Measurements from ENCODE around the gene THEM4.
A peak's percentile ranks its signal among the peaks of the same experiment; 100 is the strongest.

THEM4 gene

GRCh38 chr1:151835596-151835995, 73.7 kb downstream of the THEM4 start:
- no peak overlapping the region for H3K27ac ChIP-seq (ENCODE audit: low read depth, low read length)
- H3K56ac ChIP-seq (ENCODE audit: low read length), result no peak overlapping the region
- no peaks in the 10 kb centered on the region for H3K36me3 ChIP-seq (ENCODE audit: control insufficient read depth, insufficient read depth, low read length)
- H3K4me2 ChIP-seq (ENCODE audit: low read length), result no peak overlapping the region
- H3K4ac ChIP-seq (ENCODE audit: low read depth, low read length), result no peak overlapping the region
- no peaks in the 10 kb centered on the region for H3K79me2 ChIP-seq (ENCODE audit: control insufficient read depth, insufficient read depth, low read length)
- no peaks in the 10 kb centered on the region for H3K27me3 ChIP-seq (ENCODE audit: insufficient read depth, low read length, poor library complexity)
- H4K8ac ChIP-seq (ENCODE audit: low read depth, low read length), result no peak overlapping the region
- no peak overlapping the region for H2AK5ac ChIP-seq (ENCODE audit: low read length)
- H3K4me3 ChIP-seq (ENCODE audit: low read length), result no peak overlapping the region
- H3K23ac ChIP-seq (ENCODE audit: low read length), result no peak overlapping the region
- H3K4me1 ChIP-seq (ENCODE audit: control insufficient read depth, low read depth, low read length), result peaks cover 3% of the 10 kb centered on the region
- H2BK15ac ChIP-seq (replicated peaks; ENCODE audit: low read depth), result no peak overlapping the region
- no peak overlapping the region for H4K5ac ChIP-seq (ENCODE audit: low read length)
- no peak overlapping the region for H2BK5ac ChIP-seq (ENCODE audit: low read length)
- H3K79me1 ChIP-seq (ENCODE audit: low read length), result no peaks in the 10 kb centered on the region
- no peak overlapping the region for H3K9ac ChIP-seq (ENCODE audit: low read length)
- no peak for DNase-seq
- no CpG with 5 or more reads among the region's 7 CpGs for WGBS (ENCODE audit: extremely low coverage, insufficient coverage, low lambda C conversion rate)
- no peak overlapping the region for H3K18ac ChIP-seq (ENCODE audit: low read length)
- no peak overlapping the region for H2BK120ac ChIP-seq (ENCODE audit: low read depth, low read length)

- peaks cover 15% of the 10 kb centered on the region for H3K4me1 ChIP-seq (ENCODE audit: control insufficient read depth, low read depth, low read length)
- H3K27me3 ChIP-seq (ENCODE audit: insufficient read depth, low read length, poor library complexity), result no peaks in the 10 kb centered on the region
- no peak overlapping the region for H2BK120ac ChIP-seq (ENCODE audit: low read depth, low read length)
- H2AK5ac ChIP-seq (ENCODE audit: low read length), result no peak overlapping the region
- H2BK5ac ChIP-seq (ENCODE audit: low read length), result no peak overlapping the region
- no peak overlapping the region for H3K23ac ChIP-seq (ENCODE audit: low read length)
- H4K5ac ChIP-seq (ENCODE audit: low read length), result no peak overlapping the region
- no CpG with 5 or more reads among the region's 3 CpGs for WGBS (ENCODE audit: extremely low coverage, insufficient coverage, low lambda C conversion rate)
- no peak overlapping the region for H3K4me3 ChIP-seq (ENCODE audit: low read length)
- no peak overlapping the region for H3K27ac ChIP-seq (ENCODE audit: low read depth, low read length)
- H3K9ac ChIP-seq (ENCODE audit: low read length), result no peak overlapping the region
- no peaks in the 10 kb centered on the region for H3K36me3 ChIP-seq (ENCODE audit: control insufficient read depth, insufficient read depth, low read length)
- no peak overlapping the region for H3K4ac ChIP-seq (ENCODE audit: low read depth, low read length)
- no peak overlapping the region for H4K8ac ChIP-seq (ENCODE audit: low read depth, low read length)
- no peaks in the 10 kb centered on the region for H3K79me2 ChIP-seq (ENCODE audit: control insufficient read depth, insufficient read depth, low read length)
- H3K79me1 ChIP-seq (ENCODE audit: low read length), result no peaks in the 10 kb centered on the region
- no peak overlapping the region for H3K4me2 ChIP-seq (ENCODE audit: low read length)
- H3K18ac ChIP-seq (ENCODE audit: low read length), result no peak overlapping the region
- no peak for DNase-seq
- no peak overlapping the region for H2BK15ac ChIP-seq (replicated peaks; ENCODE audit: low read depth)
- H3K56ac ChIP-seq (ENCODE audit: low read length), result no peak overlapping the region
Observed at GRCh38 chr1:151834239-151834638, 75.1 kb downstream of the THEM4 start.

GRCh38 chr1:151833172-151833900, 76.0 kb downstream of the THEM4 start:
- no peak for DNase-seq

GRCh38 chr1:151832318-151832980, 76.9 kb downstream of the THEM4 start:
- Histone ChIP-seq H3K36me3 (ENCODE audit: control insufficient read depth, insufficient read depth, low read length) (no peaks in the 10 kb centered on the region), H4K5ac (ENCODE audit: low read length) (no peak overlapping the region), H3K9ac (ENCODE audit: low read length) (no peak overlapping the region), H3K27ac (ENCODE audit: low read depth, low read length) (no peak overlapping the region), H3K4ac (ENCODE audit: low read depth, low read length) (no peak overlapping the region), H3K79me1 (ENCODE audit: low read length) (no peaks in the 10 kb centered on the region), H3K4me3 (ENCODE audit: low read length) (no peak overlapping the region), H3K27me3 (ENCODE audit: insufficient read depth, low read length, poor library complexity) (no peaks in the 10 kb centered on the region), H3K79me2 (ENCODE audit: control insufficient read depth, insufficient read depth, low read length) (no peaks in the 10 kb centered on the region), H2BK5ac (ENCODE audit: low read length) (no peak overlapping the region), H2AK5ac (ENCODE audit: low read length) (no peak overlapping the region), H3K56ac (ENCODE audit: low read length) (no peak overlapping the region), H4K8ac (ENCODE audit: low read depth, low read length) (no peak overlapping the region), H2BK15ac (replicated peaks; ENCODE audit: low read depth) (no peak overlapping the region), H3K4me2 (ENCODE audit: low read length) (no peak overlapping the region), H3K23ac (ENCODE audit: low read length) (no peak overlapping the region), H3K4me1 (ENCODE audit: control insufficient read depth, low read depth, low read length) (peaks cover 23% of the 10 kb centered on the region), H2BK120ac (ENCODE audit: low read depth, low read length) (no peak overlapping the region), H3K18ac (ENCODE audit: low read length) (no peak overlapping the region)
- WGBS (ENCODE audit: extremely low coverage, insufficient coverage, low lambda C conversion rate), result no CpG with 5 or more reads among the region's 10 CpGs
- DNase-seq, result no peak

More at GRCh38 chr1:151833172-151833900, 76.0 kb downstream of the THEM4 start:
- Histone ChIP-seq H3K23ac (ENCODE audit: low read length) (no peak overlapping the region), H2BK15ac (replicated peaks; ENCODE audit: low read depth) (no peak overlapping the region), H3K4me3 (ENCODE audit: low read length) (no peak overlapping the region), H2BK120ac (ENCODE audit: low read depth, low read length) (no peak overlapping the region), H4K8ac (ENCODE audit: low read depth, low read length) (no peak overlapping the region), H3K27ac (ENCODE audit: low read depth, low read length) (no peak overlapping the region), H3K56ac (ENCODE audit: low read length) (no peak overlapping the region), H4K5ac (ENCODE audit: low read length) (no peak overlapping the region), H3K4ac (ENCODE audit: low read depth, low read length) (no peak overlapping the region), H2BK5ac (ENCODE audit: low read length) (no peak overlapping the region), H3K4me2 (ENCODE audit: low read length) (no peak overlapping the region), H3K79me2 (ENCODE audit: control insufficient read depth, insufficient read depth, low read length) (no peaks in the 10 kb centered on the region), H3K18ac (ENCODE audit: low read length) (no peak overlapping the region), H3K79me1 (ENCODE audit: low read length) (no peaks in the 10 kb centered on the region), H3K36me3 (ENCODE audit: control insufficient read depth, insufficient read depth, low read length) (no peaks in the 10 kb centered on the region), H3K27me3 (ENCODE audit: insufficient read depth, low read length, poor library complexity) (no peaks in the 10 kb centered on the region), H3K4me1 (ENCODE audit: control insufficient read depth, low read depth, low read length) (peaks cover 19% of the 10 kb centered on the region), H2AK5ac (ENCODE audit: low read length) (no peak overlapping the region), H3K9ac (ENCODE audit: low read length) (no peak overlapping the region)
- WGBS (ENCODE audit: extremely low coverage, insufficient coverage, low lambda C conversion rate), result no CpG with 5 or more reads among the region's 8 CpGs

- no peak for DNase-seq
- Histone ChIP-seq H3K79me1 (ENCODE audit: low read length) (no peaks in the 10 kb centered on the region), H3K27ac (ENCODE audit: low read depth, low read length) (no peak within 1 kb of the TSS), H3K9ac (ENCODE audit: low read length) (peak within 1 kb of the TSS; percentile 51), H3K4ac (ENCODE audit: low read depth, low read length) (no peak within 1 kb of the TSS), H4K8ac (ENCODE audit: low read depth, low read length) (no peak within 1 kb of the TSS), H4K5ac (ENCODE audit: low read length) (no peak within 1 kb of the TSS), H3K4me1 (ENCODE audit: control insufficient read depth, low read depth, low read length) (peaks cover 23% of the 10 kb centered on the region), H3K18ac (ENCODE audit: low read length) (no peak within 1 kb of the TSS), H3K36me3 (ENCODE audit: control insufficient read depth, insufficient read depth, low read length) (no peaks in the 10 kb centered on the region), H2BK15ac (replicated peaks; ENCODE audit: low read depth) (no peak within 1 kb of the TSS), H3K4me2 (ENCODE audit: low read length) (no peak within 1 kb of the TSS), H3K23ac (ENCODE audit: low read length) (peak within 1 kb of the TSS; percentile 48), H2BK5ac (ENCODE audit: low read length) (peak within 1 kb of the TSS; percentile 81), H3K27me3 (ENCODE audit: insufficient read depth, low read length, poor library complexity) (no peaks in the 10 kb centered on the region), H3K79me2 (ENCODE audit: control insufficient read depth, insufficient read depth, low read length) (no peaks in the 10 kb centered on the region), H3K4me3 (ENCODE audit: low read length) (no peak within 1 kb of the TSS), H2AK5ac (ENCODE audit: low read length) (peak within 1 kb of the TSS; percentile 62), H2BK120ac (ENCODE audit: low read depth, low read length) (no peak within 1 kb of the TSS), H3K56ac (ENCODE audit: low read length) (peak within 1 kb of the TSS; percentile 45)
- WGBS (ENCODE audit: extremely low coverage, insufficient coverage, low lambda C conversion rate), result no CpG with 5 or more reads among the region's 5 CpGs
Observed at GRCh38 chr1:151831605-151832004, 77.7 kb downstream of the THEM4 start, which contains the start of gene RORC. RORC (minus strand) TSS chr1:151831802; CDS start chr1:151831764, 38 bp downstream.
